Stomach (tissue), 4 donors: ENCODE data around the gene NEDD4L.
A peak's percentile ranks its signal among the peaks of the same experiment; 100 is the strongest.

Experiments
- CTCF ChIP-seq, 7 experiments: fragments of 450-650 bp in 4 of 7; fragments of 200-600 bp in 3 of 7; sonication (generic) in 3 of 7; IDR thresholded peaks; one replicate each; pipeline ENCODE4 v1.5.1; 2016 to 2019; ENCODE audit warnings: antibody characterized with exemption in 7 of 7, control low read depth in 2 of 7, mild to moderate bottlenecking in 1 of 7
- EP300 ChIP-seq: sonication (generic); formaldehyde crosslinking; IDR thresholded peaks from one replicate; pipeline ENCODE4 v1.6.1; 2017; ENCODE audit warnings: antibody characterized with exemption
- POLR2A ChIP-seq, 4 donors: fragments of 450-650 bp; IDR thresholded peaks; one replicate each; pipeline ENCODE4 v1.6.1; 2016; ENCODE audit warnings: antibody characterized with exemption in 4 of 4, control low read depth in 2 of 4, mild to moderate bottlenecking in 1 of 4, moderate library complexity in 1 of 4

- TF ChIP-seq EP300 (no peak), CTCF (IDR thresholded peaks at IDR 0.05) (peak in 3 of 7 experiments; percentile 23 to 49 (median 48)), POLR2A (IDR thresholded peaks at IDR 0.05) (no peak)
Measured at GRCh38 chr18:58321986-58322385, 278.0 kb downstream of the NEDD4L start.
